ENCODE data around the gene SLC25A20.
"Not testable (repeated sequence)": the region's sequence is repeated elsewhere in the genome, so short reads cannot be mapped to it uniquely, and the experiment has no call there.

SLC25A20 gene

GRCh38 chr3:48898383-48899234, at the start of gene SLC25A20:
Gene SLC25A20, minus strand, starts transcription at chr3:48898882. Its CDS starts 88 bp downstream, at chr3:48898794.
- DNase-seq (ENCODE audit: low read depth): peak; percentile 94

GRCh38 chr3:48945891-48946549, 47.3 kb upstream of the SLC25A20 start:
- DNase-seq (ENCODE audit: low read depth): no peak

DNA sequence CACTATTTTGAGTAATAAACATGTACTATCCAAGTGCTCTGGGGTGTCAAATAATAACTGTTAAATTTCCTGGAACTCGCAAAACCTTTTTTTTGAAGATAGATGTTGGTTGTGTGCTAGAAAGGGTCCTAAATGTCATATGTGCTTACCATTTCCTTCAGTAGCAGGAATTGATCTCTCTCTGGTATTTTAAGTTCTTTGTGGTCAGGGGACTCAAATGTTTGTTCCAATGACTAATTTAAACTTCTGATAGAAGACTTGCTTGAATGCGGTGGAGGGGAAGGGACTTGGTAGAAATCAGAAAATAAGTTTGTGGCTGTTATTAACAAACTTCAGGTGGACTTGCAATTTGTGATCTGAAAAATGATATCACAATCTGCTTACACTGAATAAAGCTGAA, 46.8 kb upstream of the SLC25A20 start:
- no peak for DNase-seq (ENCODE audit: low read depth)

GRCh38 chr3:48938689-48939088, 40.0 kb upstream of the SLC25A20 start:
- no peak for DNase-seq (ENCODE audit: low read depth)

DNA sequence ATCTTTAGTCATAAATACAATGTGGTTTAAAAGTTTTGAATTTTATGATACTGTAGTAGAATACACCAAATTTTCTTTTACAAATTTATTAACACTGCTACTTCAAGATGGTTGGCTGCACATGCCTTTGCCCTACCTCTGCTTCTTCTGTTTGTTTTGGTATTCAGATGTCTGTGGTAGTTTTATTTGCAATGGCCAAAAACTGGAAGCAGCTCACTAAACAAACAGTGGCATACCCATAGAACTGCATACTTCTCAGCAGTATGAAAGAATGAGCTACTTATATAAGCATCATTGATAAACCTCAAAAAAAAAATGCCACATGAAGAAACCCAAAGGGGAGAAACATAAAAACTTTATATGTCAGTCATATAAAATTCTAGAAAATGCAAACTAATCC, 39.5 kb upstream of the SLC25A20 start:
- DNase-seq (ENCODE audit: low read depth): no peak

DNA sequence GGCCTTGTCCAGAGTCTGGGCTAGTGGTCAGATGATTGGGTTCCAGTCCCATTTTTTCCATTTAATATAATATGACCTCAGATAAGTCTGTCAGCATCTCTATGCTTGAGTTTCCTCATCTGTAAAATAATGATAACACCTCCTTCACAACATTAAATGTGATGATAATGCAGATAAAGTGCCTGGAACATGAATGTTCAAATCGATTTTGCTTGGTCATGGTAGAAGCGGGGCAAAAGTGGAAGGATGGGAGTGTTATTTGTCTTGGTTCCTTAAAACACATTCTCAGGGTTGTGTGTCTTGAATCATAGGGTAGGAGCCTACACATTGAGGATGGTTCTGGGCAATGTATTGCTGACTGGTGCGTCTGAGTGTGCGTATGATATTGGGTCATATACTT, 36.8 kb upstream of the SLC25A20 start:
- DNase-seq (ENCODE audit: low read depth): no peak

GRCh38 chr3:48934333-48934991, 35.8 kb upstream of the SLC25A20 start:
- no peak for DNase-seq (ENCODE audit: low read depth)

- DNase-seq (ENCODE audit: low read depth): no peak
Observed at GRCh38 chr3:48931944-48932580, 33.4 kb upstream of the SLC25A20 start.

DNA sequence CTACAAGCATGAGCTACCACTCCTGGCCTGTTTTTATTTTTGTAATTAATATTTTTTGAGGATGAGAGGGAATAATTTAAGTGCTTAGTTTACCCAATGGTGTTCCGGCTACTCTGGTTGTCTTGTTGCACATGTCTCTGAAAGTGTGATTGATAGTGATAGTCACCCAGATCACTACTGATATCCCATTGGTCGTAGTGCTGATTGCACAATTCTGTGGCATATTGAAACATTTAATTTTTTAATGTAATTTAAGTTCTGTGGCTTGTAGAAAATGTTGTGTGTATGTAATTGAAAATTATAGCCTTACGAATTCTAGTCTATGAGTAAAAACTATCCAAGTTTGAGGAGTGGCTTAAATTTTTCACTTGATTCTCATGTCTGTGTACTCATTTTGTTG, 31.9 kb upstream of the SLC25A20 start:
- no peak for DNase-seq (ENCODE audit: low read depth)

- no peak for DNase-seq (ENCODE audit: low read depth)
Observed at GRCh38 chr3:48929358-48930035, 30.8 kb upstream of the SLC25A20 start.

- DNase-seq (ENCODE audit: low read depth): no peak
Observed at GRCh38 chr3:48928679-48929078, 30.0 kb upstream of the SLC25A20 start.

- DNase-seq (ENCODE audit: low read depth): no peak
Observed at GRCh38 chr3:48927928-48928327, 29.2 kb upstream of the SLC25A20 start.

- peak; percentile 30 for DNase-seq (ENCODE audit: low read depth)
Observed at GRCh38 chr3:48926425-48927392, 28.0 kb upstream of the SLC25A20 start.

- peak; percentile 44 for DNase-seq (ENCODE audit: low read depth)
Observed at GRCh38 chr3:48919215-48920138, 20.8 kb upstream of the SLC25A20 start.

DNA sequence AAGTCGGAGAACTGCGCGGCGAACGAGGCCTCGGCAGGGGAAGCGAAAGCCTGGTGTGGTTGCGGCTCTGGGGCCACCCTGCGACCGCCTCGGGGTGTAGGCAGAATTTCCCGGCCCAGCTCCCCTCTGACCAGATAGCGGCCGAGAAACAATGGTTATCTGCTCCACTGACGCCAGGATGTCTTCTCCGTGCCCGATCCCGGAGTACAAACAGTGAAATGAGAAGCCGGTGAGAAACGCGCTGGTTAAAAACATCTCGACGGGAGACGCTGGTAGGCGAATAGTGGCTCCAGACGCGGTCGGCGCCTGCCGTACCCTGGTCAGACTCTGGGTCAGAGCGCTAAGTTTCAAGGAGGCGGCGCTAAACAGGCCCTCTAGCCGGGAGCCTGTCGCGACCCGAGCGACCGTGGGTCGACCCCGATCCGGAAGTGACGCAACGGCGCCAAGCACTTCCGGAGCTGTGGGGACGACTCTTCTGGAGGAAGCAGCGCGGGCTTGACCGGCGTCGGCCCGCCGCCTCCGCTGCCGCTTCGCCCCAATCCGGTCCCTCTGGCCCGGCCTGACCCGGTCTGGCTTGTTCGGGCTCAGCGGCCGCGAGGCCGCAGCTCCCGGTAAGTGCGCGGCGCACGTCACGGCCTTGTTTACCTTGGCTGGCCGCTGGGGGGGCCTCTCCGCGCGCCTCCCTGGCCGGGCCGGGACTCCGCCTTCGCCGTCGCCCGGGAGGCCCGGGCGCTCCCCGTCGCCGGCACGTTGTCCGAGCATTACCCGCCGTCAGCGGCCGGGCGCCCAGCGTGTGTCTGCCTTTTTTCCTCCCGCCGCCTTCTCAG, 19.9 kb upstream of the SLC25A20 start, which contains the start of gene ARIH2:
Gene ARIH2 (plus strand): TSS at position 455 of the 827 bp plus-strand sequence. CDS start 8,717 bp downstream, outside the sequence.
- DNase-seq (ENCODE audit: low read depth): peak; percentile 89

DNA sequence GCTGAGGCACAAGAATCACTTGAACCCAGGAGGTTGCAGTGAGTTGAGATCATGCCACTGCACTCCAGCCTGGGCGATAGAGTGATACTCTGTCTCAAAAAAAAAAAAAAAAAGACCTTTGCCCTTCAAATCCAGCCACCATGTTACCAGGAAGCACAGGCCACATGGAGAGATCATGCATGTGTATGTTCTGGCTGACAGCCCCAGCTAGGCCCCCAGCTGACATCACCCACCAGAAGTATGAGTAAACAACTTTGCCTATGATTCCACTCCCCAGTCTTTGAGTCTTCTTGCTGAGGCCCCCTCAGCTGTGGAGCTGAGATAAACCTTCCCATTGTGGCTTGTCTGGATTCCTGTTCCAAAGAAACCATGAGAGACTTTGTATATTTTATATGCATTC, 16.6 kb upstream of the SLC25A20 start:
- DNase-seq (ENCODE audit: low read depth): no peak

DNA sequence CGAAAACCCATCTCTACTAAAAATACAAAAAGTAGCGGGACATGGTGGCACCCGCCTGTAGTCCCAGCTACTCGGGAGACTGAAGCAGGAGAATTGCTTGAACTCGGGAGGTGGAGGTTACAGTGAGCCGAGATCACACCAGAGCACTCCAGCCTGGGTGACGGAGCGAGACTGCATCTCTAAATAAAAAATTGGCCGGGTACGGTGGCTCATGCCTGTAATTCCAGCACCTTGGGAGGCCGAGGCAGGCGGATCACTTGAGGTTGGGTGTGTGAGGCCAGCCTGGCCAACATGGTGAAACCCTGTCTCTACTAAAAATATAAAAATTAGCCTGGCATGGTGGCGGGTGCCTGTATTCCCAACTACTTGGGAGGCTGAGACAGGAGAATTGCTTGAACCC, 8.3 kb upstream of the SLC25A20 start:
- DNase-seq (ENCODE audit: low read depth): not testable (repeated sequence)

DNA sequence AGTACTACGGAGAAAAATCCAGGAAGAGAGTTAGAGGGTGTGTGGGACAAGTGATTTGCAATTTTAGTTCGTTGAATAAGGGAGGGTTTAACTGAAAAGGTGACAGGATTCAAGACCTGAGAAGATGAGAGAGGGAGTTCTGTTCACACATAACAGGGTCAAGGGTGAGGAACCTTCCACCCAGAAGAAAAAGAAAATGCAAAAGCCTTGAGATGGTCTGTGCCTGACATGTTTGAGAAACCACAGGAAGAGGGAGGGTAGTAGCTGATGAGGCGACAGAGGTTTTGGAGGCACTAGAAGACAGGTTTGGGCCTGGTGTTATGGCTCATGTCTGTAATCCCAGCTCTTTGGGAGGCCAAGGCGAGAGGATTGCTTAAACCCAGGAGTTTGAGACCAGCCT, 591 bp upstream of the SLC25A20 start:
- no peak for DNase-seq (ENCODE audit: low read depth)

Measured in activated T-cell treated with anti-CD3 and anti-CD28 coated beads for 48 hours (primary cell).